ENCODE measurements around the gene SFTA2.
"Not testable (repeated sequence)": the region's sequence is repeated elsewhere in the genome, so short reads cannot be mapped to it uniquely, and the experiment has no call there.

SFTA2 gene

DNA sequence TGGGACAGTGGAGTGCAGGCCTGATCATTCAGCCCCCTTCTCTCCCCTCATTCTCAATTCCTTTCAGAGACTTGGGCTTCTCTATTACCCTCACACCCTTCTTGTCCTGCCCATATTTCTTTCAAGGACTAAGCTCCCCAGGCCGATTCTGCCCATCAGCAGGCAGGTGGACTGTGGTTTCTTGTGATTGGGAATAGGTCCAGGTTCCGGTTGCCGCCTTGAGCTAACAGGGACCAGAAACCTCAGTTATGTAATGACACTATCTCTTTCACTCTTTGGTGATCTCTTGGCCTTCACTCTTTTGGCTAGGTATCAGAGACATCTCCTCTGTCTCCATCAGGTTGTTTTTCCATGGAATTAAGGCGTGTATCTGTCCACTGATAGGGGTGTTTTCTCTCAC is 15.3 kb upstream of the SFTA2 start:
- in situ Hi-C loops (cut with MboI; ENCODE audit: low pct_unique_long_range_greater_than_20kb, low sequenced_read_pairs) = loop anchor here (25.0 kb wide), 1 partner anchor 90 kb away; no protein-coding TSS in a partner anchor
- DNase-seq = no peak

DNA sequence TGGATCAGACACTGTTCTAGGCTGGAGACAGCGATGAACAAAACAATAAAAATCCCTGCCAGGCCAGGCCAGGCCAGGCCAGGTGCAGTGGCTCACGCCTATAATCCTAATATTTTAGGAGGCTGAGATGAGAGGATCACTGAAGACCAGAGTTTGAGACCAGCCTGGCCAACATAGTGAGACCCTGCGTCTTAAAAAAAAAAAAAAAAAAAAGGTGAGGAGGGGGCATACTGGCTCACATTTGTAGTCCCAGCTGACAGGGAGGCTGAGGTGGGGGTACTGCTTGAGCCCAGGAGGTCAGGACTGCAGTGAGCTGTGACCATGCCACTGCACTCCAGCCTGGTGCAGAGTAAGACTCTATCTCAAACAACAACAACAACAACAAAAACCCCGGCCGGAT is 13.3 kb upstream of the SFTA2 start:
- in situ Hi-C loops (cut with MboI; ENCODE audit: low pct_unique_long_range_greater_than_20kb, low sequenced_read_pairs) = loop anchor here (25.0 kb wide), 1 partner anchor 92 kb away; no protein-coding TSS in a partner anchor

GRCh38 chr6:30944051-30944450 is 12.1 kb upstream of the SFTA2 start:
- DNase-seq = no peak
- in situ Hi-C loops (cut with MboI; ENCODE audit: low pct_unique_long_range_greater_than_20kb, low sequenced_read_pairs) = loop anchor here (25.0 kb wide), 1 partner anchor 93 kb away; no protein-coding TSS in a partner anchor

More for the DNA sequence above, 13.3 kb upstream of the SFTA2 start:
- DNase-seq = no peak

DNA sequence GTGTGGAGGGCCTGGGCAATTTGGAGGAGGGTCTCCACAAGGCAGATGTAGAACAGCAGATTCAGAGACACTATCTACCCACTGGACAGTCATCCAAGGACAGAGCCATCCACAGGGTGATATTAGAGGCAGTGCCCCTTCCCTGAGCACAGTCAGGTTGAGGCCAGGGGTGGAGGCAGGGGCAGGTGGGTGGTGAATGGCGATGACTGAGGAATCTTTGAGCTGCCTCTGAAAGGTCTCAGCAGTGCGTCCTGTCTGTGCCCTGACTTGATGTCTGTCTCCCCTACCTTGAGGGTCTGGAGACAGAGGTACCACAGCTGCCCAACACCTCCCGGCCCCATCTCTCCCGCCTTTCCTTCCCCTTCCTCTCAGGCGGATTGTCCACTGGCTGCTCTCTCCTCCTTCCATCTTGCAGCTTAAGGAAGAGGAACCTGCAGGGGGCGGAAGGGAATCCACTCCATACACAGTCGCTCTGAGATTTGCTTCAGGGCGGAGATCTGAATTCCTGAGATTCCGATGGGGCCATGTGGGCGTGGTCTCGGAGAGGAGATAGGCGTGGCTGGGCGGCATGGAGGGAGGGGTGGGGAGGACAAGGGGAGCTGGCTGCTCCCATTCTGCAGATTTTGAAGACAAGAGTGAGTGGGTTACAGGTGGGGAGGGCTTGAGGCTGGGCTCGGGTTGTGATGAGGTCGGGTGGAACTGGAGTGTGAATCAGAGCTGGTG is 10.5 kb upstream of the SFTA2 start:
- in situ Hi-C loops (cut with MboI; ENCODE audit: low pct_unique_long_range_greater_than_20kb, low sequenced_read_pairs) = loop anchor here (25.0 kb wide), 1 partner anchor 95 kb away; no protein-coding TSS in a partner anchor
- DNase-seq = peak; percentile 23

GRCh38 chr6:30940361-30940986 is 8.5 kb upstream of the SFTA2 start, which contains the start of gene MUCL3:
Gene MUCL3, plus strand, starts transcription at chr6:30940973. Its CDS starts 27 bp downstream, at chr6:30941000.
- in situ Hi-C loops (cut with MboI; ENCODE audit: low pct_unique_long_range_greater_than_20kb, low sequenced_read_pairs) = loop anchor here (25.0 kb wide), 1 partner anchor 97 kb away; no protein-coding TSS in a partner anchor
- DNase-seq = no peak

- in situ Hi-C loops (cut with MboI; ENCODE audit: low pct_unique_long_range_greater_than_20kb, low sequenced_read_pairs) = loop anchor here (25.0 kb wide), 1 partner anchor 98 kb away; no protein-coding TSS in a partner anchor
These were observed 7.5 kb upstream of the SFTA2 start for GRCh38 chr6:30939473-30939872.

DNA sequence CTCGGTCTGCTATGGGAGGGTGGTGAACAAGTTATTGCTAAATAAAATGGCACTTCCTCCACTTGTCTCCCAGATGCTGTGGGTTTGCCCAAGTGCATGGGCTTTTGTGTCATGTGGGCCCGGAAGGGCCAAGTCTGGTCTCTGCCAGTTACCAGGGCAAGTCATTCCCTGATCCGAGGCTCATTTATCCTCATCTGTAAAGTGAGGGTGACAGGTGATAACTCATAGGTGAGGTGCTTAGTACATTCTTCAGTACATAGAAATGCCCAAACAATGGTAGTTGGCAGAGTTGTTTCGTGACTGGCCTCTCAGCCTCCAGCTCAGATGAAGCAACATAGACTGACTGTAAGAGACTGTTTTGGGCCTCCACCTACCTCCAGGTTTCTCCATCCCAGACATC is 6.8 kb upstream of the SFTA2 start:
- DNase-seq = no peak
- in situ Hi-C loops (cut with MboI; ENCODE audit: low pct_unique_long_range_greater_than_20kb, low sequenced_read_pairs) = loop anchor here (25.0 kb wide), 1 partner anchor 99 kb away; no protein-coding TSS in a partner anchor

More at GRCh38 chr6:30939473-30939872, 7.5 kb upstream of the SFTA2 start:
- no peak for DNase-seq

- in situ Hi-C loops (cut with MboI; ENCODE audit: low pct_unique_long_range_greater_than_20kb, low sequenced_read_pairs) = loop anchor here (25.0 kb wide), 1 partner anchor 100 kb away; no protein-coding TSS in a partner anchor
- DNase-seq = no peak
These were observed 5.3 kb upstream of the SFTA2 start for GRCh38 chr6:30937265-30937664.

DNA sequence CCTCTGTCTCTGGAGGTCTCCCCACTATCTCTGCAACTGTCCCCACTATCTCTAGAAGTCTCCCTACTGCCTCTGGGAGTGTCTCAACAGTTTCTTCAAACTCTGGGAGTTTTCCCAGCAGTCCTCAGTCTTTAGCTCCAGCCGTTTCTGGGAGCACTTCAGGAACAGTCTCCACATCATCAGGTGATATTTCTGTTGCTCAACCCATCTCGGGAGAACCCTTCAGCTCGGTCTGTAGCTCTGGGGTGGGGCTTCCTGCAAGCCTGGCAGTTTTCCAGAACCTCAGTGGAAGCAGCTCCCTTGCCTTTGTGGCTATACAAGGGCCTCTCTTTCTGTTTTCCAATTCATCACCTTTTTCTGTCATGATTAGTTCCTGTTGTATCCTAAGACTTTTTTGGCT is 3.0 kb upstream of the SFTA2 start:
- DNase-seq = no peak
- in situ Hi-C loops (cut with MboI; ENCODE audit: low pct_unique_long_range_greater_than_20kb, low sequenced_read_pairs) = loop anchor here (25.0 kb wide), 1 partner anchor 102 kb away; no protein-coding TSS in a partner anchor

DNA sequence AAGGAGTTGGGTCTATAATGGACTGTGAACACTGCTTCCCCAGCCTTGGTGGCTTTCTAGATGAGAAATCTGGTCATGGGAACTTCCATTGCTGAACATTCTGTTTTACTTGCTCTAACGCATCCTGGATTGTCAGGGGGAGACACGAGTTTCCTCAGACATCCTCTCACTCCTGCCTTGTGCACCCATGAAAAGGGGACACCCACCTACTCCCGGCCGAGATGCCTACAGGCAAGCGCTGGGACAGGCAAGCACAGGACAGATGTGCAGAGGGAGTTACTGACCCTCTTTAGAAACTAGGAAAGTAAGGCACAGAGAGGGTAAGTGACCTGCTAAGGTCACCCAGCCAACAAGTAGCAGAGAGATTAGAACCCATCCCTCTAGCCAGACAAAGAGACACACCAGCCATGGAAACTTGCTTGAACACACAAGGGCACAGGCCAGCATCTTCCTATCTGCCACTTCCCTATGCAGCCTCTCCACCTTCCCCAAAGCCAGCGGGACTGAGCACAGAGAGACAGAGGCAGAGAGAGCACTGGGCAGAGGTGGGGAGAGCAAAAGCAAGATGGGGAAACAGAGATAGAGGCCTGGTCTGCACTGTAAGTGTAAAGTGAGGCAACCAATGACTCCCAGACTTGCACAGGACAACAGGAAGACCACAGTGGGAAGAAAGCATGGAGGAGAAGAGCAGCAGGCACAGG is 845 bp upstream of the SFTA2 start:
- in situ Hi-C loops (cut with MboI; ENCODE audit: low pct_unique_long_range_greater_than_20kb, low sequenced_read_pairs) = loop anchor here (25.0 kb wide), 1 partner anchor 104 kb away; no protein-coding TSS in a partner anchor

GRCh38 chr6:30931272-30931671 is 698 bp downstream of the SFTA2 start:
- DNase-seq = no peak
- in situ Hi-C loops (cut with MboI; ENCODE audit: low pct_unique_long_range_greater_than_20kb, low sequenced_read_pairs) = loop anchor here (25.0 kb wide), 1 partner anchor 106 kb away; no protein-coding TSS in a partner anchor

More for the DNA sequence above, 845 bp upstream of the SFTA2 start:
- DNase-seq = no peak

DNA sequence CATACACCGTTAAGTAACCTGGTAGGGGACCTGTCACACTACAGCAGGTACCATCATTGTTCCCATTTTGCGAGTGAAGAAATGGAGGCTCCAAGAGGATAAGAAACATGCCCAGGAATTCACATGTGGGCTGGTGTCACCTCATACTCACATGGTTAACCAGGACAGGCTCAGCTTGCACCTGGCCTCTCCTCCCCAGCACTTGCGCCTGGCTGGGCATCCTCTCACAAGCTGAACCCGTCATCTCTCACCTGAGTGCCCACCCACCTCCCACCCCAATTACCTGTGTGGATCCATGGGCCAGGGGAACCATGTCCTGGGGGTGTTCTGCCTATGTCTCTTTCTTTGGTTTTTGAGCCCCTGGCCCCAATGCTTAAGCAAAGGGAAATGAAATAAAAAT is 1.5 kb downstream of the SFTA2 start:
- DNase-seq = no peak
- in situ Hi-C loops (cut with MboI; ENCODE audit: low pct_unique_long_range_greater_than_20kb, low sequenced_read_pairs) = loop anchor here (25.0 kb wide), 1 partner anchor 107 kb away; no protein-coding TSS in a partner anchor

- in situ Hi-C loops (cut with MboI; ENCODE audit: low pct_unique_long_range_greater_than_20kb, low sequenced_read_pairs) = loop anchor here (25.0 kb wide), 1 partner anchor 109 kb away; no protein-coding TSS in a partner anchor
- DNase-seq = no peak
These were observed 3.3 kb downstream of the SFTA2 start for GRCh38 chr6:30928677-30929076.

GRCh38 chr6:30927080-30927479 is 4.9 kb downstream of the SFTA2 start:
- DNase-seq = not testable (repeated sequence)
- in situ Hi-C loops (cut with MboI; ENCODE audit: low pct_unique_long_range_greater_than_20kb, low sequenced_read_pairs) = loop anchor here (25.0 kb wide), 1 partner anchor 110 kb away; no protein-coding TSS in a partner anchor

DNA sequence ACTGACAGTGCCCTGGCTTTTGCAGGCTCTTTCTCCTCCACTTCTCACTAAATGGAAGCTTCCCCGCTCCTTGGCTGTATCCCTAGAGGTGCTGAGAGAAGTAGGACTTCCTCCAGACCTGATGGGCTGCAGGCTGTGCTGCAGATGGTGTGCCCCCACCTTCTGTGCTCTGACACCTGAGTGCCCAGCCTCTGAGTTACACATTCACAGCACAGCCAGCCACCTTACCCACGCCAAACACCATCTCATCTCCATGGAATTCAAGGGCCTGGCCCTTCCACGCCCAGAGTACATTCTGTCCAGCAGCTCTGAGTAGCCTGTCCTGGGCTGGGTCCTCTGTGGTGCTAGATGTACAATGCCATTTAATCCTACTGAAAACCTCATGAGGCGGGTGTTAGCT is 5.3 kb downstream of the SFTA2 start:
- DNase-seq = no peak
- in situ Hi-C loops (cut with MboI; ENCODE audit: low pct_unique_long_range_greater_than_20kb, low sequenced_read_pairs) = loop anchor here (25.0 kb wide), 1 partner anchor 111 kb away; no protein-coding TSS in a partner anchor

GRCh38 chr6:30924040-30924627 is 7.8 kb downstream of the SFTA2 start:
- in situ Hi-C loops (cut with MboI; ENCODE audit: low pct_unique_long_range_greater_than_20kb, low sequenced_read_pairs); DNase-seq: not testable (repeated sequence)

GRCh38 chr6:30922447-30922852 is 9.5 kb downstream of the SFTA2 start:
- in situ Hi-C loops (cut with MboI; ENCODE audit: low pct_unique_long_range_greater_than_20kb, low sequenced_read_pairs) = no loop called here
- no peak for DNase-seq

DNA sequence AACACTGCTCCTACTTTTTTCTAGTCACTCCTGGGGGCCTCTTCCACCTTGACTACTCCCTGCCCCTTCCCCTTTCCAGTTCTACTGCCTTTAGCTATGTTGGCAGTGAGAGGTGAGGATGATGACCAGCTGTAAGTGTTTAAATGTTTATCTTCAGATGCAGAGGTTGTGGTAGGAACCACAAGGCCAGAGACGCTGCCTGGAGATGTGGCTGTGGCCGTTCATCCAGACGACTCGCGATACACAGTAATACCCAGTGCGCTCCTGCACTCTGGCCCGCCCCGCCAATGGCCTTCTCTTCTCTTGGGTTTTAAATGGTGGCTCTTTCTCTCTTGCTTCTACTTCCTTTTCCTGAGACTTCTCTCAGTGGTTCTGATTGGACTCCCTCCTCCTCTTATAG is 13.3 kb downstream of the SFTA2 start:
- in situ Hi-C loops (cut with MboI; ENCODE audit: low pct_unique_long_range_greater_than_20kb, low sequenced_read_pairs) = no loop called here
- peak; percentile 12 for DNase-seq

- in situ Hi-C loops (cut with MboI; ENCODE audit: low pct_unique_long_range_greater_than_20kb, low sequenced_read_pairs) = no loop called here
- no peak for DNase-seq
These were observed 14.5 kb downstream of the SFTA2 start for GRCh38 chr6:30917487-30917886.
